Suprapubic skin (tissue), 4 donors: Measurements from ENCODE around the gene CCNT2.

Source experiments
- CTCF ChIP-seq, 2 donors: fragments of 200-600 bp in 1 of 2; fragments of 450-650 bp in 1 of 2; sonication (generic) in 1 of 2; IDR thresholded peaks; one replicate each; pipeline ENCODE4 v1.5.1; 2016 to 2019; ENCODE audit warnings: antibody characterized with exemption in 2 of 2, mild to moderate bottlenecking in 1 of 2, moderate library complexity in 1 of 2
- EP300 ChIP-seq: sonication (generic); formaldehyde crosslinking; IDR thresholded peaks from one replicate; pipeline ENCODE4 v1.6.1; 2017; ENCODE audit warnings: antibody characterized with exemption
- POLR2A ChIP-seq, 2 donors: fragments of 450-650 bp; IDR thresholded peaks; one replicate each; pipeline ENCODE4 v1.6.1; 2017; ENCODE audit warnings: antibody characterized with exemption in 2 of 2, mild to moderate bottlenecking in 2 of 2, moderate library complexity in 2 of 2
- POLR2AphosphoS5 ChIP-seq, 3 donors: sonication (generic); formaldehyde crosslinking; IDR thresholded peaks; one replicate each; pipeline ENCODE4 v1.6.1; 2017; ENCODE audit warnings: antibody characterized with exemption in 3 of 3

GRCh38 chr2:134882773-134883172 lies 35.8 kb upstream of the CCNT2 start:
- TF ChIP-seq CTCF (IDR thresholded peaks at IDR 0.05) (no peak), POLR2A (IDR thresholded peaks at IDR 0.05) (no peak), EP300 (no peak), POLR2AphosphoS5 (IDR thresholded peaks at IDR 0.05) (no peak)
